Measurements from ENCODE around the gene DISC1.

The DISC1 gene

GRCh38 chr1:231691618-231692259, 65.1 kb downstream of the DISC1 start:
- TF ChIP-seq CTCF (conservative IDR thresholded peaks at IDR 0.05; ENCODE audit: low read depth, low read length) = peak; percentile 94
- no peak overlapping the region for H3K4me3 ChIP-seq (ENCODE audit: low read depth, low read length)
- DNase-seq (ENCODE audit: low read depth) = peak; percentile 78

GRCh38 chr1:231693361-231694074, 66.9 kb downstream of the DISC1 start:
- no peak for TF ChIP-seq CTCF (conservative IDR thresholded peaks at IDR 0.05; ENCODE audit: low read depth, low read length)
- DNase-seq (ENCODE audit: low read depth) = no peak
- no peak overlapping the region for H3K4me3 ChIP-seq (ENCODE audit: low read depth, low read length)

- no peak overlapping the region for H3K4me3 ChIP-seq (ENCODE audit: low read depth, low read length)
- no peak for TF ChIP-seq CTCF (conservative IDR thresholded peaks at IDR 0.05; ENCODE audit: low read depth, low read length)
- DNase-seq (ENCODE audit: low read depth) = no peak
Measured at GRCh38 chr1:231694075-231694431, 67.5 kb downstream of the DISC1 start.

- H3K4me3 ChIP-seq (ENCODE audit: low read depth, low read length) = no peak overlapping the region
- no peak for TF ChIP-seq CTCF (conservative IDR thresholded peaks at IDR 0.05; ENCODE audit: low read depth, low read length)
- no peak for DNase-seq (ENCODE audit: low read depth)
Measured at GRCh38 chr1:231694465-231695077, 68.0 kb downstream of the DISC1 start.

GRCh38 chr1:231695439-231696255, 69.1 kb downstream of the DISC1 start:
- no peak overlapping the region for H3K4me3 ChIP-seq (ENCODE audit: low read depth, low read length)
- peak; percentile 36 for DNase-seq (ENCODE audit: low read depth)
- TF ChIP-seq CTCF (conservative IDR thresholded peaks at IDR 0.05; ENCODE audit: low read depth, low read length) = no peak

GRCh38 chr1:231699784-231700183, 73.2 kb downstream of the DISC1 start:
- TF ChIP-seq CTCF (conservative IDR thresholded peaks at IDR 0.05; ENCODE audit: low read depth, low read length) = no peak
- H3K4me3 ChIP-seq (ENCODE audit: low read depth, low read length) = no peak overlapping the region

More at GRCh38 chr1:231699784-231700183, 73.2 kb downstream of the DISC1 start:
- DNase-seq (ENCODE audit: low read depth) = peak; percentile 61
